K562 (cell line): ENCODE results near the gene TECPR1. TPM values are rescaled to one million over a fixed set of nuclear protein-coding genes. Genes with fewer than 3 reads are reported as not detected.

Experiments
- ATAC-seq: fragments of 200-7000 bp; cut with Tn5 transposase; 3 replicates; pipeline ENCODE4 v1.9.1; 2020; ENCODE audit warnings: moderate library complexity
- BruUV-seq: library from RNA; stranded (reverse); fragments of 400-500 nt; replicated peaks from 2 replicates; lab custom pipeline; 2021; lab: Mats Ljungman, UMichigan
- CTCF ChIA-PET: fragments of 300-600 bp; formaldehyde crosslinking; extraction: SDS; loops from one replicate; lab custom pipeline; 2021; ENCODE audit warnings: low intra/inter-chr PET ratio; lab: Yijun Ruan, JAX
- POLR2A ChIA-PET: fragments of 300-600, 350-650 bp; sonication (Branson Sonifier 250); formaldehyde crosslinking; extraction: SDS; loops from one replicate; lab custom pipeline; 2021; ENCODE audit warnings: antibody characterized with exemption, inconsistent platforms; lab: Yijun Ruan, JAX
- DNase-seq, 4 experiments: peaks; one replicate each; pipeline versions ENCODE4 v3.0.0 to v3.0.0-alpha.2; 2011 to 2018; ENCODE audit warnings: low spot score in 3 of 4, mixed read lengths in 3 of 4; ENCODE audit errors: extremely low read depth in 1 of 4
- FAIRE-seq: peaks from 2 replicates; lab custom pipeline; 2011; peaks lifted over from hg19 to GRCh38; lab: Jason Lieb, UNC
- H2AFZ ChIP-seq: 2 replicates; pipeline ENCODE4 v1.6.0; 2011; ENCODE audit warnings: low read depth, low read length, control low read depth, inconsistent platforms
- H3K27ac ChIP-seq: fragments of 200-600 bp; 3 replicates; pipeline ENCODE4 v1.8.0; 2011; ENCODE audit warnings: low read depth, mild to moderate bottlenecking, control low read depth, inconsistent platforms, low read length, moderate library complexity, mixed read lengths; ENCODE audit errors: extremely low read depth
- H3K27me3 ChIP-seq, 2 experiments: fragments of 300-600 bp in 1 of 2; 2 replicates in 1 of 2; 3 replicates in 1 of 2; pipeline versions ENCODE4 v1.6.0 to v1.8.0; 2011; ENCODE audit warnings: inconsistent platforms in 2 of 2, low read length in 2 of 2, mild to moderate bottlenecking in 1 of 2, mixed read lengths in 1 of 2, moderate library complexity in 1 of 2; ENCODE audit not compliant: control insufficient read depth in 2 of 2, insufficient read depth in 2 of 2
- H3K36me3 ChIP-seq: fragments of 300-600 bp; 3 replicates; pipeline ENCODE4 v1.8.0; 2011; ENCODE audit warnings: mild to moderate bottlenecking, low read length, inconsistent platforms; ENCODE audit not compliant: control insufficient read depth, insufficient read depth
- H3K4me1 ChIP-seq, 2 experiments: fragments of 200-600 bp in 1 of 2; replicated peaks in 1 of 2; 2 replicates in 1 of 2; 3 replicates in 1 of 2; pipeline versions ENCODE4 v1.5.1 to v1.8.0; 2011; ENCODE audit warnings: inconsistent platforms in 2 of 2, low read length in 2 of 2, mild to moderate bottlenecking in 1 of 2, mixed read lengths in 1 of 2, moderate library complexity in 1 of 2; ENCODE audit not compliant: control insufficient read depth in 2 of 2, insufficient read depth in 2 of 2
- H3K4me2 ChIP-seq: 2 replicates; pipeline ENCODE4 v1.6.1; 2011; ENCODE audit warnings: low read length, control low read depth, inconsistent platforms, mixed read lengths; ENCODE audit not compliant: insufficient read depth
- H3K4me3 ChIP-seq: fragments of 200-600 bp; sonication (generic), shearing (Covaris generic); 2 replicates; pipeline ENCODE4 v1.5.1; 2016; ENCODE audit warnings: control low read depth, inconsistent platforms
- H3K79me2 ChIP-seq: fragments of 200-600 bp; 3 replicates; pipeline ENCODE4 v1.8.0; 2011; ENCODE audit warnings: low read length, inconsistent platforms; ENCODE audit not compliant: control insufficient read depth, insufficient read depth
- H3K9ac ChIP-seq, 2 experiments: 2 replicates each; pipeline versions ENCODE4 v1.6.0 to v1.6.1; 2011; ENCODE audit warnings: low read depth in 2 of 2, low read length in 2 of 2, control low read depth in 1 of 2, inconsistent platforms in 1 of 2, mild to moderate bottlenecking in 1 of 2, mixed read lengths in 1 of 2; ENCODE audit not compliant: insufficient read depth in 1 of 2
- H3K9me1 ChIP-seq: one replicate; pipeline ENCODE4 v1.6.0; 2011; ENCODE audit warnings: inconsistent platforms, mild to moderate bottlenecking, low read length, moderate library complexity; ENCODE audit not compliant: control insufficient read depth, insufficient read depth
- H3K9me3 ChIP-seq: replicated peaks from 2 replicates; pipeline ENCODE4 v1.5.1; 2011; ENCODE audit warnings: low read depth, low read length, inconsistent platforms; ENCODE audit not compliant: control insufficient read depth, insufficient read depth
- H4K20me1 ChIP-seq: replicated peaks from 2 replicates; pipeline ENCODE4 v1.6.1; 2011; ENCODE audit warnings: low read length, inconsistent platforms, mixed read lengths; ENCODE audit not compliant: control insufficient read depth, insufficient read depth
- NELFE ChIP-seq: IDR thresholded peaks from 2 replicates; pipeline ENCODE4 v1.6.1; 2011; ENCODE audit warnings: mild to moderate bottlenecking; ENCODE audit not compliant: insufficient read depth, insufficient read length
- ZNF239 ChIP-seq: fragments of 250-450 bp; sonication (Bioruptor Pico); IDR thresholded peaks from 2 replicates; pipeline ENCODE4 v1.4.0; 2020; ENCODE audit warnings: mild to moderate bottlenecking
- ZNF274 ChIP-seq: IDR thresholded peaks from 2 replicates; pipeline ENCODE4 v1.6.1; 2011; ENCODE audit warnings: low read depth, mild to moderate bottlenecking, low read length, moderate library complexity, borderline replicate concordance
- WGBS: fragments of 100-300 bp; shearing (Covaris generic); methylation state at CpG from one replicate; pipeline ENCODE4 v1.1.6; 2016; ENCODE audit warnings: low coverage, mixed read lengths; ENCODE audit not compliant: insufficient coverage; ENCODE audit errors: missing lambda C conversion rate; 5-methylcytosine and 5-hydroxymethylcytosine counted together
- in situ Hi-C: fragments of 300-500 bp; cut with MboI; formaldehyde crosslinking; loops from 4 replicates; pipeline ENCODE4 v1.15.0; 2018; ENCODE audit warnings: inconsistent platforms, mixed read lengths
- intact Hi-C: fragments of 100-400 bp; cut with micrococcal nuclease; formaldehyde crosslinking; loops from 2 replicates; pipeline ENCODE4 v1.14.2; 2022
- polyA plus RNA-seq, 8 experiments: library from polyadenylated mRNA; depleted of rRNA in 4 of 8; stranded (reverse) in 5 of 8; unstranded in 3 of 8; fragments of >200 nt; fragmentation: Nextera tagmentation in 2 of 8; fragmentation: Illumina TruSeq in 1 of 8; extraction: Ambion mirVana in 2 of 8; extraction: Trizol in 1 of 8; gene quantifications; 2 replicates each; pipeline versions ENCODE4 v1.2.1 to v1.2.3, GENCODE V29; 2011 to 2014; ENCODE audit warnings: inconsistent platforms in 1 of 8, missing spikeins in 1 of 8
- total RNA-seq, 7 experiments: library from RNA; depleted of rRNA in 6 of 7; stranded (reverse); fragments of >200 nt in 6 of 7; fragmentation: Illumina TruSeq in 2 of 7; extraction: Trizol in 2 of 7; gene quantifications; 2 replicates each; pipeline versions ENCODE4 v1.2.1 to v1.2.3, GENCODE V29; 2011 to 2021; ENCODE audit warnings: low replicate concordance in 1 of 7
- TF ChIP-seq, protein P1 (sequence below): sonication (generic); IDR thresholded peaks from 2 replicates; pipeline ENCODE4 v1.6.1; 2016
- TF ChIP-seq, protein P2 (sequence below): fragments of 450-650 bp; IDR thresholded peaks from 2 replicates; pipeline ENCODE4 v1.6.1; 2018; ENCODE audit not compliant: partially characterized antibody

The TECPR1 gene
- total and polyA plus RNA-seq, 9 of the 15 experiments (the other 6 are each of a cell fraction or from before 2014, with no cell fraction given), result 0.17 to 15.0 (median 2.2) TPM

DNA sequence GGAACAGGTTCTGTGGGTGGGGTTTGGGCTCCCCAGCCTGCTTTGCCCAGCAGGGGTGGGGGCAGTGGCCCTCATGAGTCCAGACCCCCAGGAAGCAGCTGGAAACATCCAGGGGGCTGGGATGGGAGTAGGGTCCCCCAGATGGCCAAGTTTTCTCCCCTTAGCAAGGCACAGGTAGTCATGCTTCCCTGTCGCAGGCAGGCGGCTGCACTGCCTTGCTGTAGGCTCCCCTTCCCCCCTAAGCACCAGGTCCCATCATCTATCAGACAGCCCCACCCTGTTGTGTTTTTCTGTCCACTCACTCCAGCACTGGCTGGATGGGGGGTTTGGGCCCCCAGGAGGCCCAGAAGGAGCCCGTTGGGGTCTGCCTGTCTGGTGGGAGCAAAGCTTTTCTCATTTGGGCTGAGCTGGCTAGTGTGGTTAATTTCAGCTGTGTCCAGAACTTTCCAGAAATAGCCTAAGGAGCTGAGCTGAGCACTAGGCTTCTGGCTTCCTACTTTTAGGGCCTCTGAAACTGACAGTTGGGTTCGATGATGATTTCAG, 37.4 kb upstream of the TECPR1 start (continued):
- TF ChIP-seq, protein P1, sequence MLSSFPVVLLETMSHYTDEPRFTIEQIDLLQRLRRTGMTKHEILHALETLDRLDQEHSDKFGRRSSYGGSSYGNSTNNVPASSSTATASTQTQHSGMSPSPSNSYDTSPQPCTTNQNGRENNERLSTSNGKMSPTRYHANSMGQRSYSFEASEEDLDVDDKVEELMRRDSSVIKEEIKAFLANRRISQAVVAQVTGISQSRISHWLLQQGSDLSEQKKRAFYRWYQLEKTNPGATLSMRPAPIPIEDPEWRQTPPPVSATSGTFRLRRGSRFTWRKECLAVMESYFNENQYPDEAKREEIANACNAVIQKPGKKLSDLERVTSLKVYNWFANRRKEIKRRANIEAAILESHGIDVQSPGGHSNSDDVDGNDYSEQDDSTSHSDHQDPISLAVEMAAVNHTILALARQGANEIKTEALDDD, result no peak
- no peak for TF ChIP-seq ZNF274
- TF ChIP-seq, protein P2, sequence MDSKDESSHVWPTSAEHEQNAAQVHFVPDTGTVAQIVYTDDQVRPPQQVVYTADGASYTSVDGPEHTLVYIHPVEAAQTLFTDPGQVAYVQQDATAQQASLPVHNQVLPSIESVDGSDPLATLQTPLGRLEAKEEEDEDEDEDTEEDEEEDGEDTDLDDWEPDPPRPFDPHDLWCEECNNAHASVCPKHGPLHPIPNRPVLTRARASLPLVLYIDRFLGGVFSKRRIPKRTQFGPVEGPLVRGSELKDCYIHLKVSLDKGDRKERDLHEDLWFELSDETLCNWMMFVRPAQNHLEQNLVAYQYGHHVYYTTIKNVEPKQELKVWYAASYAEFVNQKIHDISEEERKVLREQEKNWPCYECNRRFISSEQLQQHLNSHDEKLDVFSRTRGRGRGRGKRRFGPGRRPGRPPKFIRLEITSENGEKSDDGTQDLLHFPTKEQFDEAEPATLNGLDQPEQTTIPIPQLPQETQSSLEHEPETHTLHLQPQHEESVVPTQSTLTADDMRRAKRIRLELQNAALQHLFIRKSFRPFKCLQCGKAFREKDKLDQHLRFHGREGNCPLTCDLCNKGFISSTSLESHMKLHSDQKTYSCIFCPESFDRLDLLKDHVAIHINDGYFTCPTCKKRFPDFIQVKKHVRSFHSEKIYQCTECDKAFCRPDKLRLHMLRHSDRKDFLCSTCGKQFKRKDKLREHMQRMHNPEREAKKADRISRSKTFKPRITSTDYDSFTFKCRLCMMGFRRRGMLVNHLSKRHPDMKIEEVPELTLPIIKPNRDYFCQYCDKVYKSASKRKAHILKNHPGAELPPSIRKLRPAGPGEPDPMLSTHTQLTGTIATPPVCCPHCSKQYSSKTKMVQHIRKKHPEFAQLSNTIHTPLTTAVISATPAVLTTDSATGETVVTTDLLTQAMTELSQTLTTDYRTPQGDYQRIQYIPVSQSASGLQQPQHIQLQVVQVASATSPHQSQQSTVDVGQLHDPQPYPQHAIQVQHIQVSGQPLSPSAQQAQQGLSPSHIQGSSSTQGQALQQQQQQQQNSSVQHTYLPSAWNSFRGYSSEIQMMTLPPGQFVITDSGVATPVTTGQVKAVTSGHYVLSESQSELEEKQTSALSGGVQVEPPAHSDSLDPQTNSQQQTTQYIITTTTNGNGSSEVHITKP, result peak; percentile 31

DNA sequence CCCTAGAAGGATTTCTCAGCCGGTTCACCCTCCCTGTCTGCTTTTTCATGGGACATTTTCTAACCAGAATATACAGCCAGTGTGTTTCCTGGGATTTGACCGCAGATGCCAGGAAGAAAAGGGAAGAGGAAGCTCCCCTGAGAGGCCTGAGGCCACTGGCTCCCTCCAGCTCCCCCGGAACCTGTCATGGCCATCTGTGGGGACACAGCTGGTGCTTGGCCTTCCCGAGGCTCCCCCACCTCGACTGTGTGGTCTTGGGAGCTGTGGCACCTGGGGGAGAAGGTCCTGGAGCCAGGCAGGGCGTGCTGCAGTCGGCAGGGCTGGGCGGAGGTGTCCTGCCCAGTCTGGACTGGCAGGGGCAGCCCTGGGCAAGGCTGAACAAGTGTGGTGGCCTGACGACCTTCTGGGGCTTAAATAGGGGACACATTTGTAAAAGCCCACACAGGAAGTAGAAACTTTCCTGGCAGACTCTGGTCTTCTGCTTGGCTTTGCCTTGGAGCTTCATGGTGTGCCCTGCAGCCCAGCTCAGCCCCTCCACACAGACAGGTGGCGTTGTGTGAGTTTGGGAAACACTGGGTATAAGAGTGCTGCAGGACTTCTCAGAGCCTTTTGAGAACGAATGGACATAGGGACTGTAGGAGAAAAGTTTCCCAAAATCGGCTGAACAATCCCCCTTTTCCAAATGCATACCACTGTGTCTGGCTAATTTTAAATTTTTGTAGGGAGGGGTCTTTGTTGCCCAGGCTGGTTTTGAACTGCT, 36.2 kb upstream of the TECPR1 start:
- POLR2A ChIA-PET, result interaction anchor here (0.6 to 1.3 kb wide), 5 partner anchors 16 to 223 kb away, joined by 3 to 4 read pairs (median 3); no protein-coding TSS in a partner anchor
- H3K9ac ChIP-seq, result no peak overlapping the region

More for the DNA sequence above, 36.2 kb upstream of the TECPR1 start:
- CTCF ChIA-PET, result no interaction called here
- Histone ChIP-seq H3K27ac (no peak overlapping the region), H3K9me3 (no peaks in the 10 kb centered on the region), H3K4me3 (no peak overlapping the region), H3K36me3 (peaks cover 41% of the 10 kb centered on the region; the same call in 2 of the 3 replicates), H2AFZ (no peak overlapping the region), H3K27me3 (peaks cover 0 to 53% of the 10 kb centered on the region in 2 experiments; a peak in 2 of 5 replicates), H3K79me2 (peaks cover 6% of the 10 kb centered on the region; the same call in 2 of the 3 replicates), H3K4me1 (peaks cover 4 to 57% of the 10 kb centered on the region in 2 experiments; a peak in 3 of 5 replicates), H4K20me1 (peaks cover 5% of the 10 kb centered on the region; the same call in 1 of the 2 replicates), H3K4me2 (no peak overlapping the region), H3K9me1 (no peaks in the 10 kb centered on the region)
- no peak for ATAC-seq
- no TSS peak for BruUV-seq
- in situ Hi-C loops (no loop called here), intact Hi-C loops (no loop called here)
- TF ChIP-seq ZNF239 (CRISPR knock-in tag), result peak; percentile 97
- TF ChIP-seq NELFE, result no peak
- peak in 1 of 4 experiments; percentile 19 for DNase-seq
- WGBS, result 31% methylated on average over 8 of the region's 12 CpGs
- FAIRE-seq, result no peak
